HL-60 (cell line): ENCODE results near the gene ENOX2.
A peak's percentile ranks its signal among the peaks of the same experiment; 100 is the strongest.

Source experiments
- DNase-seq, 2 experiments: peaks; one replicate each; pipeline ENCODE4 v3.0.0-alpha.2; 2010 to 2020; ENCODE audit warnings: low read depth in 1 of 2, low spot score in 1 of 2
- H3K27ac ChIP-seq: fragments of 250-450 bp; sonication (Bioruptor Pico); replicated peaks from 2 replicates; pipeline ENCODE4 v1.5.1; 2020; ENCODE audit warnings: mild to moderate bottlenecking, moderate library complexity
- H3K27me3 ChIP-seq: fragments of 250-450 bp; sonication (Bioruptor Pico); 2 replicates; pipeline ENCODE4 v1.5.1; 2021; ENCODE audit warnings: mild to moderate bottlenecking, moderate library complexity; ENCODE audit not compliant: insufficient read depth, poor library complexity, severe bottlenecking
- H3K4me3 ChIP-seq: replicated peaks from 2 replicates; pipeline ENCODE4 v1.5.1; 2011; ENCODE audit warnings: mild to moderate bottlenecking, control low read depth, low read length; ENCODE audit not compliant: insufficient read depth
- GABPA ChIP-seq: IDR thresholded peaks from 2 replicates; pipeline ENCODE4 v1.6.1; 2012; ENCODE audit warnings: low read depth
- POLR2AphosphoS5 ChIP-seq: IDR thresholded peaks from 2 replicates; pipeline ENCODE4 v1.6.1; 2012; ENCODE audit warnings: low read depth
- SPI1 ChIP-seq: IDR thresholded peaks from 2 replicates; pipeline ENCODE4 v1.6.1; 2012; ENCODE audit warnings: low read depth, mild to moderate bottlenecking, borderline replicate concordance
- TF ChIP-seq, protein P1 (sequence below): IDR thresholded peaks from 2 replicates; pipeline ENCODE4 v1.6.1; 2012; ENCODE audit warnings: low read depth; ENCODE audit not compliant: insufficient replicate concordance
- TF ChIP-seq, protein P2 (sequence below): IDR thresholded peaks from one replicate; pipeline ENCODE4 v1.5.1; 2011; ENCODE audit warnings: low read length, control low read depth, inconsistent platforms; ENCODE audit not compliant: insufficient read depth

Gene ENOX2

DNA sequence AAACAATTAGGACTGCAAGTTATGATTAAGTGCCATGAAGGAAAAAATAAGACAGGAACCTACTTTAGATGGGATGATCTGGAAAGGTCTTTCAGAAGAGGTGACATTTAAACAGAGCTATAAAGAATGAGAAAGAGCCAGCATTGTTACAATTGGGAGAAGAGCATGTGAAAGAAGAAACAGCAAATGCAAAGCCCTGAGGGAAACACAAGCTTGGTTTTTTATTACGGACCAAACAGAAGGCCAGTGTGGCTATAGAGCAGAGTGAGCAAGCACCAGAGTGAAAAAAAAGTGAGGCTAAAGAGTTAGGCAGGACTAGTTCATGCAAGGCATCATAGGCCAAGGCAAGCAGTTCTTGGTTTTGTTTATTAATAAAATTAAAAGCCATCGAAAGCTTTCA, 325.6 kb downstream of the ENOX2 start:
- Histone ChIP-seq H3K27ac (no peak overlapping the region), H3K27me3 (no peaks in the 10 kb centered on the region), H3K4me3 (no peak overlapping the region)
- DNase-seq: no peak
- TF ChIP-seq SPI1: no peak
- no peak for TF ChIP-seq POLR2AphosphoS5
- TF ChIP-seq GABPA: no peak
- TF ChIP-seq, protein P1, sequence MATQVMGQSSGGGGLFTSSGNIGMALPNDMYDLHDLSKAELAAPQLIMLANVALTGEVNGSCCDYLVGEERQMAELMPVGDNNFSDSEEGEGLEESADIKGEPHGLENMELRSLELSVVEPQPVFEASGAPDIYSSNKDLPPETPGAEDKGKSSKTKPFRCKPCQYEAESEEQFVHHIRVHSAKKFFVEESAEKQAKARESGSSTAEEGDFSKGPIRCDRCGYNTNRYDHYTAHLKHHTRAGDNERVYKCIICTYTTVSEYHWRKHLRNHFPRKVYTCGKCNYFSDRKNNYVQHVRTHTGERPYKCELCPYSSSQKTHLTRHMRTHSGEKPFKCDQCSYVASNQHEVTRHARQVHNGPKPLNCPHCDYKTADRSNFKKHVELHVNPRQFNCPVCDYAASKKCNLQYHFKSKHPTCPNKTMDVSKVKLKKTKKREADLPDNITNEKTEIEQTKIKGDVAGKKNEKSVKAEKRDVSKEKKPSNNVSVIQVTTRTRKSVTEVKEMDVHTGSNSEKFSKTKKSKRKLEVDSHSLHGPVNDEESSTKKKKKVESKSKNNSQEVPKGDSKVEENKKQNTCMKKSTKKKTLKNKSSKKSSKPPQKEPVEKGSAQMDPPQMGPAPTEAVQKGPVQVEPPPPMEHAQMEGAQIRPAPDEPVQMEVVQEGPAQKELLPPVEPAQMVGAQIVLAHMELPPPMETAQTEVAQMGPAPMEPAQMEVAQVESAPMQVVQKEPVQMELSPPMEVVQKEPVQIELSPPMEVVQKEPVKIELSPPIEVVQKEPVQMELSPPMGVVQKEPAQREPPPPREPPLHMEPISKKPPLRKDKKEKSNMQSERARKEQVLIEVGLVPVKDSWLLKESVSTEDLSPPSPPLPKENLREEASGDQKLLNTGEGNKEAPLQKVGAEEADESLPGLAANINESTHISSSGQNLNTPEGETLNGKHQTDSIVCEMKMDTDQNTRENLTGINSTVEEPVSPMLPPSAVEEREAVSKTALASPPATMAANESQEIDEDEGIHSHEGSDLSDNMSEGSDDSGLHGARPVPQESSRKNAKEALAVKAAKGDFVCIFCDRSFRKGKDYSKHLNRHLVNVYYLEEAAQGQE: no peak
- TF ChIP-seq, protein P2, sequence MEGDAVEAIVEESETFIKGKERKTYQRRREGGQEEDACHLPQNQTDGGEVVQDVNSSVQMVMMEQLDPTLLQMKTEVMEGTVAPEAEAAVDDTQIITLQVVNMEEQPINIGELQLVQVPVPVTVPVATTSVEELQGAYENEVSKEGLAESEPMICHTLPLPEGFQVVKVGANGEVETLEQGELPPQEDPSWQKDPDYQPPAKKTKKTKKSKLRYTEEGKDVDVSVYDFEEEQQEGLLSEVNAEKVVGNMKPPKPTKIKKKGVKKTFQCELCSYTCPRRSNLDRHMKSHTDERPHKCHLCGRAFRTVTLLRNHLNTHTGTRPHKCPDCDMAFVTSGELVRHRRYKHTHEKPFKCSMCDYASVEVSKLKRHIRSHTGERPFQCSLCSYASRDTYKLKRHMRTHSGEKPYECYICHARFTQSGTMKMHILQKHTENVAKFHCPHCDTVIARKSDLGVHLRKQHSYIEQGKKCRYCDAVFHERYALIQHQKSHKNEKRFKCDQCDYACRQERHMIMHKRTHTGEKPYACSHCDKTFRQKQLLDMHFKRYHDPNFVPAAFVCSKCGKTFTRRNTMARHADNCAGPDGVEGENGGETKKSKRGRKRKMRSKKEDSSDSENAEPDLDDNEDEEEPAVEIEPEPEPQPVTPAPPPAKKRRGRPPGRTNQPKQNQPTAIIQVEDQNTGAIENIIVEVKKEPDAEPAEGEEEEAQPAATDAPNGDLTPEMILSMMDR: no peak

DNA sequence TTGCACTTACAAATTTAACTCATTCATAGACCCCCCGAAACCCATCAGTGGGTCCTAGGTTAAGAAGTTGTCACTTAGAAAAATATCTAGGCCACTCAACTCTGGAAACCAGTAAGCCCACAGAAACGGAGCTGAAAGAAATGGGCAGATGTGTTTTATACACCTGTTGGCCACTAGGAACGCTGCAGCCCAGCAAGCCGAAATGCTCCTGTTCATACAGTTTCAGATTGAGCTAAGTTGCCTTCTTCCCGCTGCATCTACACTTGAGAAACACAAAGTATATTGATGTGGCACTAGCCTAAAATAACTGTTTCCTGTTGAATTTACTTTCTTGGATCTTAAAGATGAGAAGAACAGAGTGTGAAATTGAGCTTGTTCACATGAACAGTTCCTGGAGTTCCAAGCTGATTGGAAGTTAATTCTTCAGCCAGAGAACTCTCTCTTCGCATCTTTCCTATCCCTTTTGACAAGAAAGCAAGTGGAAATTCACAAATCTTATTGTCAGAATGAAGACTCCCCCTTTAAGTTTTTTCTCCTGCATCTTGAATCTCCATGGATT, 327.1 kb downstream of the ENOX2 start:
- no peak overlapping the region for H3K27ac ChIP-seq
- peak in 1 of 2 experiments; percentile 26 for DNase-seq

More for the DNA sequence above, 327.1 kb downstream of the ENOX2 start:
- H3K4me3 ChIP-seq: no peak overlapping the region
- H3K27me3 ChIP-seq: no peaks in the 10 kb centered on the region
- TF ChIP-seq, protein P1: no peak
- TF ChIP-seq, protein P2: peak; percentile 39
